Measurements from ENCODE around the gene ACVR2B.
A peak's percentile ranks its signal among the peaks of the same experiment; 100 is the strongest.
"Not testable (repeated sequence)": the region's sequence is repeated elsewhere in the genome, so short reads cannot be mapped to it uniquely, and the experiment has no call there.

ACVR2B gene

GRCh38 chr3:38453075-38453912 is at the start of gene ACVR2B:
Gene ACVR2B (plus strand): TSS chr3:38453890. CDS start chr3:38454323, 433 bp downstream.
- DNase-seq (ENCODE audit: low spot score) = peak; percentile 82

GRCh38 chr3:38404286-38404685 is 49.4 kb upstream of the ACVR2B start:
- DNase-seq (ENCODE audit: low spot score) = peak; percentile 15

GRCh38 chr3:38411591-38411990 is 42.1 kb upstream of the ACVR2B start:
- no peak for DNase-seq (ENCODE audit: low spot score)

- DNase-seq (ENCODE audit: low spot score) = not testable (repeated sequence)
Measured at GRCh38 chr3:38420758-38421157, 32.9 kb upstream of the ACVR2B start.

GRCh38 chr3:38421679-38422336 is 31.9 kb upstream of the ACVR2B start:
- no peak for DNase-seq (ENCODE audit: low spot score)

GRCh38 chr3:38426798-38427426 is 26.8 kb upstream of the ACVR2B start:
- not testable (repeated sequence) for DNase-seq (ENCODE audit: low spot score)

- DNase-seq (ENCODE audit: low spot score) = not testable (repeated sequence)
Measured at GRCh38 chr3:38432871-38433658, 20.6 kb upstream of the ACVR2B start.

GRCh38 chr3:38433661-38434060 is 20.0 kb upstream of the ACVR2B start:
- not testable (repeated sequence) for DNase-seq (ENCODE audit: low spot score)

- DNase-seq (ENCODE audit: low spot score) = peak; percentile 47
Measured at GRCh38 chr3:38438436-38439069, 15.1 kb upstream of the ACVR2B start.

- DNase-seq (ENCODE audit: low spot score) = not testable (repeated sequence)
Measured at GRCh38 chr3:38443205-38443604, 10.5 kb upstream of the ACVR2B start.

GRCh38 chr3:38446085-38446686 is 7.5 kb upstream of the ACVR2B start:
- DNase-seq (ENCODE audit: low spot score) = no peak

GRCh38 chr3:38446812-38447211 is 6.9 kb upstream of the ACVR2B start:
- no peak for DNase-seq (ENCODE audit: low spot score)

GRCh38 chr3:38450853-38451252 is 2.8 kb upstream of the ACVR2B start:
- DNase-seq (ENCODE audit: low spot score) = no peak

GRCh38 chr3:38453913-38454177 is 155 bp downstream of the ACVR2B start:
- no peak for DNase-seq (ENCODE audit: low spot score)

GRCh38 chr3:38454178-38454883 is 641 bp downstream of the ACVR2B start:
- DNase-seq (ENCODE audit: low spot score) = peak; percentile 31

- peak; percentile 79 for DNase-seq (ENCODE audit: low spot score)
Measured at GRCh38 chr3:38454884-38455638, 1.4 kb downstream of the ACVR2B start.

- DNase-seq (ENCODE audit: low spot score) = no peak
Measured at GRCh38 chr3:38455639-38456430, 2.1 kb downstream of the ACVR2B start.

GRCh38 chr3:38457111-38458003 is 3.7 kb downstream of the ACVR2B start:
- no peak for DNase-seq (ENCODE audit: low spot score)
